CD1c-positive myeloid dendritic cell (primary cell): ENCODE data around the gene FAM227B.
"Not testable (repeated sequence)": the region's sequence is repeated elsewhere in the genome, so short reads cannot be mapped to it uniquely, and the experiment has no call there.

Source experiments
- DNase-seq: peaks from one replicate; pipeline ENCODE4 v3.0.0-alpha.2; 2016; ENCODE audit errors: extremely low spot score

FAM227B gene

DNA sequence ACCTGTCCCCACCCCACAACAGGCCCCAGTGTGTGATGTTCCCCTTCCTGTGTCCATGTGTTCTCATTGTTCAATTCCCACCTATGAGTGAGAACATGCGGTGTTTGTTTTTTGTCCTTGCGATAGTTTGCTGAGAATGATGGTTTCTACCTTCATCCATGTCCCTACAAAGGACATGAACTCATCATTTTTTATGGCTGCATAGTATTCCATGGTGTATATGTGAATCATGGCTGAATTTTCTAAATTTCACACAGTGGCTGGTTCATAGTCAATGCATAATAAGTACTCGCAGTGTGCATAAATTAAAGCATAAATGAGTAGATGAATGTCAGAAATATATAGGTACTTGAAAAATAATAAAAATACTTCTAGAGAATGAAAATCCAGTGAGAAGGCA lies 8.4 kb downstream of the FAM227B start:
- DNase-seq: not testable (repeated sequence)

DNA sequence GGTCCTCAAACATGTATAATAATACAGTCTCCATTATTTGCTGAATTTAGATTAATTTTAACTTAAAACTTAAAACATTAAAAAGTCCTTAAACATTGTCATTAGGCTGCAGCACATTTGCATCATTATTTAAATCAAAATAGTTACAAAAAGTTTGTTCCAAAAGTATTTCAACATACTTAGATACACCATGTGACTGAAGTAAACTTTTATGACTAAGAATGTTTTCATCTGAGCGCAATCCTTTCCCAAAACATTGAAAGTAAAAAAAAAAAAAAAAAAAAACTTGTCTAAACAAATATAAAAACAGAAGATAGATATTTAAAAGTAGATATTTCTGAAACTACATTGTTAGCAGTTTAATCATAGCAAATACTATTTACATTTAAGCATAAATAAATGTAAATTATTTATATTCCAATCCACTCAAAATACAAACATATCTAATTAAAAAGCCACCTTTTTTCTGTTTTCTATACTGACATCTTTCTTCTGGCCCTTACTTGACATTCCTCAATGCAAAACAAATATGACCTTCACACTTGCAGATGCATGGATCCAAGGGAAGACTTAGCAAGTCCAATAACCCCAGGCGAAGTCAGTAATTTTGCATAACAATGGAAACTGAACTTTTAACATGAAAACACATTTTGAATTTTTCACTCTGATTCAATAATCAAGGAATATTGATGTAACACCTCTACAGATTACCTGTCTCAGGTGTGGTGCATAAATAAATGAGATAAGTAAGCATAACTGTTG lies 10.3 kb downstream of the FAM227B start:
- no peak for DNase-seq

GRCh38 chr15:49606594-49606993 lies 14.0 kb downstream of the FAM227B start:
- no peak for DNase-seq

DNA sequence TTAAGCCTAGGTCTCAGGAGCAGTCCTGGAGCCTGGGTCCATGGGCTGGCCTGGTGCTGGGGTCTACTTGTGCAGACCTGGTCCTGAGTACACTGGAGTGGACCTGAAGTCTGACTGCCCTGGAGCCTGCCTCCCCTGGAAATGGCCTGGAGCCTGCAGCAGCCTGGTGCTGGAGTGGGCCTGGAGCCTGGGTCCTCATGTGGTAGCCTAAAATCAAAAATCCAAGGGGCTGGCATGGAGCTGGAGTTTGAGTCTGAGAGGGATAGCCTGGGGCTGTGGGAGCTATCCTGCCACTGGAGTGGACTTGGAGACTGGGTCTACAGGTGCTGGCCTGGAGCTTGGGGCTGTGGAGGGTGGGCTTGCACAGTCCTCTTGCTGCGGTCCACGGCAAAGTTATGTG lies 15.0 kb downstream of the FAM227B start:
- no peak for DNase-seq

- DNase-seq: no peak
Observed at GRCh38 chr15:49604625-49605409, 15.8 kb downstream of the FAM227B start.

DNA sequence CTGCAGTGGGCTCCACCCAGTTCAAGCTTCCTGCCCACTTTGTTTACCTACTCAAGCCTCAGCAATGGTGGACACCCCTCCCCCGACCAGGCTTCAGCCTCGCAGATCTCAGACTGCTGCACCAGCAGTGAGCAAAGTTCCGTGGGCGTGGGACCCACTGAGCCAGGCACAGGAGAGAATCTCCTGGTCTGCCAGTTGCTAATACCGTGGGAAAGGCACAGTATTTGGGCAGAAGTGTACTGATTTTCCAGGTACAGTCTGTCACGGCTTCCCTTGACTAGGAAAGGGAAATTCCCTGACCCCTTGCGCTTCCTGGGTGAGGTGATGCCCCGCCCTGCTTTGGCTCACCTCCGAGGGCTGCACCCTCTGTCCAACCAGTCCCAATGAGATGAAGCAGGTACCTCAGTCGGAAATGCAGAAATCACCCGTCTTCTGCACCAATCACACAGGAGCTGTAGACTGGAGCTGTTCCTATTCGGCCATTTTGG lies 27.7 kb downstream of the FAM227B start:
- DNase-seq: not testable (repeated sequence)

DNA sequence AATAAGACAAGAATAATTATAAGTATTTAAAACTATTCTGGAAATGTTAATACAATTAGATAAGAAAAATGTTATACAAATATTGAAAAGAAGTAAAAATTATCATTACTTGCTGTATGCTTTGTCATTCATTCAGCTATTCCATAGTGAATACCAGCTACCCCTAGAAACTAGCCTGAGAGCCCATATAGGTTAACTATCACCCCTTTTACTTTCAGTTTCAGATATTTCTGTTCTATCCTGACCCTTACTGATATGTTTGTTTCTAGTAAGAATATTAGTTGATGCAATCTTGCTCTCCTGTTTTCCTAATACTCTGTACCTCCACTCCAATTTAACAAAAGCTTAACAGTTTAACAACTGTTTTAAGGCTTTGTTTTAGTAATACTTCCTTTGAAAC lies 31.6 kb downstream of the FAM227B start:
- no peak for DNase-seq

DNA sequence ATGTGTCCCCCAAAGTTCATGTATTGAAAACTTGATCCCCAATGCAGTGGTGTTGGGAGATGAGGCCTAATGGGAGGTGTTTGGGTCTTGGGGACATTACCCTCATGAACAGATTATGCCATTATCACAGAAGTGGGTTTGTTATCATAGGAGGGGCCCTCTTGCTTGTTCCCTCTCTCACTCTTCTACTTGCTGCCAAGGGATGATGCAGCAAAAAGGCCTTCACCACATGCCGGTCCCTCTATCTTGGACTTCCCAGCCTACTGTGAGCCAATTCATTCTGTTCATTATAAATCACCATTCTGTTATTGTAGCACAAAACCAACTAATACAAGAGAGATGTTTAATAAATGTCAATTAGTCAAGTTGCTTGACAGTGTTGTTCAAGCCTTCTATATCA lies 47.2 kb downstream of the FAM227B start:
- DNase-seq: no peak

- DNase-seq: no peak
Observed at GRCh38 chr15:49570672-49571071, 49.9 kb downstream of the FAM227B start.

GRCh38 chr15:49570174-49570573 lies 50.4 kb downstream of the FAM227B start:
- no peak for DNase-seq

GRCh38 chr15:49560045-49560444 lies 60.6 kb downstream of the FAM227B start:
- no peak for DNase-seq

- no peak for DNase-seq
Observed at GRCh38 chr15:49558929-49559328, 61.7 kb downstream of the FAM227B start.

GRCh38 chr15:49556437-49556836 lies 64.2 kb downstream of the FAM227B start:
- no peak for DNase-seq

DNA sequence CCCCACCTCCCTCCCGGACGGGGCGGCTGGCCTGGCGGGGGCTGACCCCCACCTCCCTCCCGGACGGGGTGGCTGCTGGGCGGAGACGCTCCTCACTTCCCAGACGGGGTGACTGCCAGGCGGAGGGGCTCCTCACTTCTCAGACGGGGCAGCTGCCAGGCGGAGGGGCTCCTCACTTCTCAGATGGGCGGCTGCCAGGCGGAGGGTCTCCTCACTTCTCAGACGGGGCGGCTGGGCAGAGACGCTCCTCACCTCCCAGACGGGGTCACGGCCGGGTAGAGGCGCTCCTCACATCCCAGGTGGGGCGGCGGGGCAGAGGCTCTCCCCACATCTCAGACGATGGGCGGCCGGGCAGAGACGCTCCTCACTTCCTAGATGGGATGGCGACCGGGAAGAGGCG lies 70.3 kb downstream of the FAM227B start:
- DNase-seq: not testable (repeated sequence)

- no peak for DNase-seq
Observed at GRCh38 chr15:49538520-49538919, 82.1 kb downstream of the FAM227B start.

GRCh38 chr15:49530092-49530491 lies 90.5 kb downstream of the FAM227B start:
- no peak for DNase-seq

- DNase-seq: no peak
Observed at GRCh38 chr15:49528289-49528688, 92.3 kb downstream of the FAM227B start.

GRCh38 chr15:49521802-49522201 lies 98.8 kb downstream of the FAM227B start:
- no peak for DNase-seq

GRCh38 chr15:49512739-49513138 lies 107.9 kb downstream of the FAM227B start:
- DNase-seq: not testable (repeated sequence)

DNA sequence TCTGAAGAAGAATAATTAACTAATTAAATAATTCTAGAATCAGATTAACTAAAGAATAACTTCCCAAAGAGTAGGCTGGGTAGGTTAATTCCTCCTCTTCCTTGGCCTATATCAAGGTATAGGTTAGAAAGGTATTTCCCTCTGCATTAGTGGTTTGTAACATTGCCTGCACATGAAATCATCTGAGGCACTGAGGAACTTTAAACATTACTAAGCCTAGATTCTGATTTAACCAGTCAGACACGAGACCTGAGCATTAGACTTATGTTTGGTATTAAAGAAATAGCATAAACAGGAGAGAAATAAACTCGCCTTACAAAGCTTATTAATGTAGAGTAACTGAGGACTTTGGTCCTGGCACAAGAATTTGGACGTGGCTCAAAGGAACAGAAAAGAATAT lies 113.4 kb downstream of the FAM227B start:
- DNase-seq: no peak

DNA sequence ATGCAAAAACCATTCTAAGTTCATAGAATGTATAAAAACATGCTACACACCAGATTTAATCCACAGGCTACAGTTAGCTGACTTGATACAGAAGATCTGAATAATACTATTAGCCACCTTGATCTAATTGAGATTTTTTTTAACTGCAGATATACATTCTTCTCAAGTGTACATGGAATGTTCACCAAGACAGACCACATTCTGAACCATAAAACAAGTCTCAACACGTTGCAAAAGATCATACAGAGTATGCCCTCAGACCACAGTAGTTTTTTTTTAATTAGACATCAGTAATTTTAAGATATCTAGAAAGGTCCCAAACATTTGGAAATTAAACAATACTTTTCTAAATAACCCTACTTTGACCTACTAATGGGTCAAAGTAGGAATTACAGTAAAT lies 114.3 kb downstream of the FAM227B start:
- DNase-seq: no peak

DNA sequence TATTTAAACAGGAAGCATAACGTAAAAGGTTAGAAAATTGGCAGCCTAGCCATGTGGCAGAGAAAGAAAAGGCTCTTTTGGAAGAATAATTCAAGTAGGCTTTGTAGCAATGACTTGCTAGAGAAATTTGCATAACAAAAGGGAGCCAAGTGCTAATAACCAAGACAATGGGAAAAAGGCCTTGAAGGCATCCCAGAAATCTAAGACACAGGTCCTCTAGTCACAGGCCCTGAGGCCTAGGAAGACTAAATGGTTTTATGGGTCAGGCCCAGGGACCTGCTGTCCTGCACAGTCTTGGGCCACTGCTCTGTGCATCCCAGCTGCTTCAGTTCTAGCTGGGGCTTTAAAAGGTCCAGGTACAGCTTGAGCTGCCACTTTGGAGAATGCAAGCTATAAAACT lies 119.0 kb downstream of the FAM227B start:
- no peak for DNase-seq
